Measurements from ENCODE around the gene HSPA1A.
"Not testable (repeated sequence)": the region's sequence is repeated elsewhere in the genome, so short reads cannot be mapped to it uniquely, and the experiment has no call there.

The HSPA1A gene

DNA sequence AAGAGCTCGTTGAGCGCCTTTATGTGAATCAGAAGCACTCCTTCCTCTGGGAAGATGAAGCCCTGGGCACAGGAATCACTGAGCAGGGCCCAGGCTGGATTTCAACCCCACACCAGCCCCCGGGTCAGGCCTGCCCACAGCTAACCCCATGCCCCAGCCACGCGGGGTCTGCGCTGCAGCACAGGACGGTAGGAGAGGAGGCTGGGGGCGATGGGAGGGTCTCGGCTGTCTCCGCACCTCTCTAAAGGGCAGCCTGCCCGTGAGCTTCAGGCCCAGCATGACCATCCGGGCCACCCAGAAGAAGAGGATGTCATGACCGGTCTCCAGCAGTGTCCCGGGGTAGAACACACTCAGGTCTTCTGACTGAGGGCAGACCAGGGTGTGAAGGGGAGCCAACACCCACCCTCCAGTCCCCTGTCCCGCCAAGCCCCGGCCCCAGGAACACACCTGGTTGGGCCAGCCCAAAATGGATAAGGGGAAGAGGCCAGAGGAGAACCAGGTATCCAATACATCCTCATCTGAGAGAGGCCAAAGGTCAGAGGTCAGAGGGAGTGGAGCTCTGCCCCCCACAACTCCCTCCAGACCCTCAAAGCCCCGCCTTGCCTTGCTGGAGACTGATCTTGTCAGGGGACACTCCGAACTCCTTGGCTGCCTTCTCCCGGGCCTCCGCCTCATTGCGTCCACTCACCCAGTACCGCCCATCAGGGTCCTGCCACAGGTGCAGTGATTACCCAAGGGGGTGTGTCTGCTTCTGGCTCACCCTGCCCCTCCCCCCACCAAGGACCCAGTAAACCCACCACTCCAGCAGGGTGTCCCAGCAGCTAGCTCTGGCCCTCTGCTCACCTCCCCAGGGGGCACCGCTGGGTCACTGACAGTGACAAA lies 33.9 kb upstream of the HSPA1A start:
- no peak for DNase-seq

DNA sequence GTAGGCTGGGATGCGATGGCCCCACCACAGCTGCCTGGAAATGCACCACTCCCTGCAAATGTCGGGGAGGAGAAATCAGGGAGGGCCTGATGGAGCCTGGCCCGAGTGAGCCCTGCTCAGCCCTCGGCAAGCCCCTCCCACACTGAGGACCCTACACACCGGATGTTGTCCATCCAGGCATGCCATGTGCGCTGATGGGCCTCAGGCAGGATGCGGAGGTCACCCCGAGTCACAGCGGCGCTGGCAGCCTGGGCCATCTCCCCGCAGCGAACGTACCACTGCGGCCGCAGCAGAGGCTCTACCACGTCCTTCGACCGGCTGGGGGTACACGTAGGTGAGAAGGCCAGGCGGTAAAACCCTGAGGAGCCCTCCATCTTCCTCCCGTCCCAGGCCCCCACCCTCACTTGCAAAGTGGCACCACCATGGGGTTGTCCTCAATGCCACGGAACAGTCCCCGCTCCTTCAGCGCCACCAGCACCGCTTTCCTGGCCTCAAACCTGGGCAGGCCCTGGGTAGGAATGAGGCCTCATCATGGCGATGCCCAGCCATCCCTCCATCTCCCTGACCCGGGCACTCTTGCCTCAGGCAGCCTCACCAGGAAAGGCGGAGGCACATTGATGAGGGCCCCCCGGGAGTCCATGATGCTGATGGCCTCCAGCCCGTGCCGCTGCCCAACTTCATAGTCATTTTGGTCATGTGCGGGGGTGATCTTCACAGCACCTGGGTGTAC lies 33.1 kb upstream of the HSPA1A start:
- no peak for DNase-seq

DNA sequence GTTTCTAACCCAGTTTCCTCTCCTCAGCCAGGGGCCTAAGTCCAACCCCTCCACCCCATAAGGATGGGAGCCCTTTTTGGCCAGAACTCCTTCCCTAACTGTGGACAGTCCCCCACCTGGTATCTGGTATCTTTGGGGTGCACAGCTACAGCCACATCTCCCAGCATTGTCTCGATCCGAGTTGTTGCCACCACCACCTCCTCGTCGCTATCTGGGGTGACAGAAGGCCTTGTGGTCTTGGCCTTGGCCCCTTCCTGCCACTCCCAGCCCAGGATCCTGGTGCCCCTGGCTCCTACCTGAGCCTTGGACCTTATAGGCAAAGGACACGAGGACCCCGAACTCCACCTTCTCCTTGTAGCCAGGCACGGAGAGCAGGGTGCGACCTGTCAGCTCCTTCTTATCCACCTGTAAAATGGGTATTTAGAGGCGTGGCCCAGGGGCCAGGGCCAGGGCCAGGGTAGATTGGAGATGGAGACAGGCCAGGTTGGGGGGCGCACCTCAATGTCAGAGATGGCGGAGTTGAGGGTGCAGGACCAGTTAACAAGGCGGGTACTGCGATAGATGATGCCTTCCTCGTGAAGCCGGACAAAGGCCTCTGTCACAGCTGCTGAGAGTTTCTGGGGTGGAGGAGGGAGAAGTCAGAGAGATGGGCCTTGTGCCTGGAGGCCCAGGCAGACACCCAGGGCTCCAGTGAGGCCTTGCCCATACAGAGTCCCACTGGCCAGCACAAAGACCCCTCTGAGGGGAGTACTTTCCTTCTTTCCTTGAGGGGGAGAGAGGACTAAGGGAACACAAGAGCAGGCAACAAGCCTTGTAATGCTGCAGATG lies 31.0 kb upstream of the HSPA1A start:
- DNase-seq: no peak

- DNase-seq: no peak
These were observed 29.9 kb upstream of the HSPA1A start for GRCh38 chr6:31785475-31785874.

- peak in 1 of 2 donors; percentile 37 for DNase-seq
These were observed 23.8 kb upstream of the HSPA1A start for GRCh38 chr6:31791324-31792089.

DNA sequence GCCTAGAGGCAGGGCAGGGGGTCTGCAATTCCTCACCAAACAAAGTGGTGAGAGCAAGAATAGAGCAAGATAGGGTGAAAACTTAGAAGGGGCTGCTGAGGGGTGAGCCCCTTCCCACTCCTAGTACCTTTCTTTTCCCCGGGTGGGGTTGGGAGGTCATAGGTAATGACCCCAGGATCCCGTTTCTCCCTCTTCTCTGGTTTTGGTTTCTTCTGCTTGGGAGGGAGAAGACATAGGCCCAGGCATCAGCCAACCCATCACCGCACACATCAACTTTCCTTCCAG lies 23.3 kb upstream of the HSPA1A start:
- DNase-seq: no peak

DNA sequence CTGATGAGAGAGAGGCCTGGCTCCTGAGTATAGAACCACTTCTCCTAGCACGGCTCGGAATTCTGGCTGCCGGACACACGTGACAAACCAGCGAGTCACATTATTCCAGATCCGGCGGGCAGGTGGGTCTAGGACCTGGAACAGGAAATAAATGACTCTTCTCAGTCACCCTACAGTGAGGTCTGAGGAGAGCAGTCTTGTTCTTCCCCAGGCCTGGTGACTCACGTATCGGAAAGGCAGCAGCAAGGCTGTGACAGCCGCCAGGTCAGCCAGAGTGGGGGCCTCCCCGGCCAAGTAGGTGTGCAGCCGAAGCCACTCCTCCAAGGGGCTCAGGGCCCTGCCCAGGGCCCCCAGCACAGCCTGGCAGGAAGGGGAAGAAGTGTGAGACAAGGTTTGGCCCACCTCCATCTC lies 22.6 kb upstream of the HSPA1A start:
- no peak for DNase-seq

GRCh38 chr6:31793927-31794245 lies 21.5 kb upstream of the HSPA1A start:
- not testable (repeated sequence) for DNase-seq

DNA sequence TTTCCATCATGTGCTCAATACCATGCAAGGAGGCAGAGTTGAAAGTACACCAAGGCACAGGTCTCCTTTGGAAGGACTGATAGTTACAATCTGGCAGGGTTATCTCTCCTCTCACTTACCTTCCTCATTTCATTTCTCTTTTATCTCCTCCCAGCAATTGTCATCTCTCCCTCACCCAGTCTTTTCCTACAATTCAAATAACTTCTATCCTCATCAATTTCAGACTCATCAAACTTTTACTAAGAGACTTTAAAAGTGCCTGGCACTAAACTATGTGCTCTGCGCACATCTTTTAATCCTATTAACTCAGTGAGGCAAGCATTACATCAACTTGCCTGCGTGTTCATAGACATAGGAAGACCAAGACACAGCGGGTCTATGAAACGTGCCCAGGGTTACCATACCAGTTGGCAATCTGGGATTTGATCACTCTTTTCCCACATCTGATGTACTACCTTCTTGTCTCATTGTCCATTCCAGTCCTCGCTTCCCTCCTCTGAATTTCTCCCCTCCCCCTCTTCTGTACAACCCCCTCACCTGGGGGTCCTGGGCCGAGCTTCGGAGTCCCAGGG lies 21.0 kb upstream of the HSPA1A start:
- DNase-seq: no peak

GRCh38 chr6:31794866-31795615 lies 20.3 kb upstream of the HSPA1A start:
- no peak for DNase-seq

DNA sequence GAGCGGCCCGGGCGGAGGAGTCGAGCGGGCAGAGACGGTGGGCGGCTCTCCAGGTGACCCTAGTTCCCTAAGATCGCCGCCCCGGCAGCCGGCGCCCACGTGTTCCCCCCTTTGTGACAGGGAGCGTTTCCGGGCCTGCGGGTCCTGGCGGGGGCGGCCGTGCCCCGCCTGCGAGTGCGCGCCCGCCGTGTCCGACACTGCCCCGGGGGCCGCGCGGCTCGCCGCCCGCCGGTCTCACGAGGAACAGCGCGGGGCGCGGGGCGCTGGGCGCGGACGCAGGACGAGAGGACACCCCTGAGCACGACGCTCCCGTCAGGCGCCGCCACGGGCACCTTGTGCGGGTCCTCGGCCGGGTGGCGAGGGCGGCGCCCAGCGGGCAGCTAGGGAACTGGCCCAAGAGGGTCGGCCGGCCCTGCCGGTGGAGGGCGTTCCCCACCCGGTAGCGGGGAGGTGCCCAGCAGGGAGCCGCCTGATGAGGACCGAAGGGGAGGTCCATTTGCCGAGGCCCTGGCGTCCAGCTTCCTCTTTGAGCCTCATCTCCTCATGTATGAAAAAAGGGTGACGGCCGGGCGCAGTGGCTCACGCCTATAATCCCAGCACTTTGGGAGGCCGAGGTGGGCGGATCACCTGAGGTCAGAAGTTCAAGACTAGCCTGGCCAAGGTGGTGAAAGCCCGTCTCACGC lies 19.6 kb upstream of the HSPA1A start, which contains the start of gene VARS1:
VARS1 (minus strand) TSS at position 137 of the 683 bp plus-strand sequence. CDS start 535 bp downstream, outside the sequence.
- DNase-seq: peak; percentile 76 to 84

DNA sequence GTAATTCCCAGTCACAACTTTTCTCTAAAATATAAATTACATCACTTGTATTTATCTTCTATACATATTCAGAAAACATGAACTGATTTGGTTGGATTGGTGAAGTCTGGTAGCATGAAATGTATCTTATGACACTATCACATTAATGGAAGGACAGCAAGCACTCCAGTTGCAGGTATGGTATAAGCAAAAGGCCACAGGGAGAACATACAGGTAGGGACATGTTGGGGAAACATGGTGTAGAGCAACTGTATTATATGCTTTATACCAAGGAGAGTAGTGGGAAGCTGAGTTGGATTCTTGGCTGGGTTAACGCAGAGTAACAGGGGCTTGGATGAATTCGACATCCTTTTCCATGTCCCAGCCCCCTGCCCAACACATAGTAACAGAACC lies 18.4 kb upstream of the HSPA1A start:
- no peak for DNase-seq

GRCh38 chr6:31797588-31797987 lies 17.8 kb upstream of the HSPA1A start:
- no peak for DNase-seq

- no peak for DNase-seq
These were observed 15.6 kb upstream of the HSPA1A start for GRCh38 chr6:31799781-31800180.

DNA sequence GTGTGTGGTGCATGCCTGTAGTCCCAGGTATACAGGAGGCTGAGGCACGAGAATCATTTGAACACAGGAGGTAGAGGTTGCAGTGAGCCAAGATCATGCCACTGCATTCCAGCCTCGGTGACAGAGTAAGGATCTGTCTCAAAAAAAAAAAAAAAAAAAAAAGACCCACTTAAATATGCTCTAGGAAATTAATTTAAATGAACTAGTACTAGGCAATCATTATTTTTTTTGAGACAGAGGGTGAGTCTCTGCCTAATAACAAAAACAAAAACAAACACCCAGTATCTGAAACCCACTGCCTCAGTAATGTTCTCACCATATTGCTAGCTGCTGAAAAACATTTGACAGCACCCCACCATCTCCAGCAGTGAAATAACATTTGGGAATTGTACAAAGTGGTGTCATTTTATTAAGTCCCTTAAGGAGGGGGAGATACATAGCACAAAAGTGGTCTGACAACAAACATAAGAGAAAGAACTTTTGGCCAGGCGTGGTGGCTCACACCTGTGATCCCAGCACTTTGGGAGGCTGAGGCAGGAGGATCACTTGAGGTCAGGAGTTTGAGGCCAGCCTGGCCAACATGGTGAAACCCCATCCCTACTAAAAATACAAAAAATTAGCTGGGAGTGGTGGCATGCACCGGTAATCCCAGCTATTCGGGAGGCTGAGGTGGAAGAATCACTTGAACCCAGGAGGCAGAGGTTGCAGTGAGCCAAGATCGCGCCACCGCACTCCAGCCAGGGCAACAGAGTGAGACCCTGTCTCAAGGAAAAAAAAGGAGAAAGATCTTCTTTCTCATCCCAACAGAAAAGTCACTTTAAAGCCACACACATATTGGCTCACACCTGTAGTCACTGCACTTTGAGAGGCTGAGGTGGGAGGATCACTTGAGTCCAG lies 14.1 kb upstream of the HSPA1A start:
- not testable (repeated sequence) for DNase-seq

GRCh38 chr6:31805939-31806469 lies 9.3 kb upstream of the HSPA1A start:
- no peak for DNase-seq

DNA sequence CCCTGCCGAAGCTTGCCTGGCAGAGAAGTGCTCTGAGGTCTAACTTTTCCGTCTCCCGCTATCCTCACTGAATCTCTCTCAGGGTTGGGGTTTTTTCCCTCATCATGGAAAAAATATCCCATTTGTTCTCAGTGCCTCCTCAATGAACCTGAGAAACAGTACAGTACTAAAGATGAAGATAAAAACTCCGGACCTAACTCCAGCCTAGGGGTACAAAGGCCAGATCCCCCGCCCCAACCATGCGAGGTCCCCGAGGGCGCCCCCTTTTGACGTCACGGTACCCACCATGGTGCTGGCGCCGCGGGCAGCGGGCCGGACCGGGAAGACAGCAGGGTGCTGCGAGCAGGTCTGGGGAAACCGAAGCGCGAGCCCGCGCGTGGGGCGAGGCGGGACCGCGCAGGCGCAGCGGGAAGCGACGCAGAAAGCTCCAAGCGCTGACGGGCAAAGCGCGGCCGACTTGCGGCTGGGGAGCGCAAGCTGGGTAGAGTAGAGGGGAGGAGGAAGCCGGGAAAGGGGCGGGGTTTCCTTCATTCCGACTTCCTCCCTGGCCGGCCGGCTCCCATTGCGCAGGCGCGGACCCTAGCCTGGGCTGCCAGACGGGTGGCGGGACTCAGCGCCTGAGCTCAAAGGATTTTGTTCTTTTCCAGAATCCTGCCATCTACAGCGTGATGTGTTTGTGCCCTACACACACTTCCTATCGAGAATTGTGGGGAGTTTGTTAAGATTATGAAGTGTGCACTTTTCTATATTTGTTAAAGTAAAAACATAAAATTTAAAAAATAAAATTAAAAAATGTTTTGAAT lies 8.7 kb upstream of the HSPA1A start, which contains the start of gene LSM2:
LSM2 (minus strand) TSS at position 497 of the 803 bp plus-strand sequence; CDS start at position 288, 209 bp downstream.
- DNase-seq: peak; percentile 96 to 98

DNA sequence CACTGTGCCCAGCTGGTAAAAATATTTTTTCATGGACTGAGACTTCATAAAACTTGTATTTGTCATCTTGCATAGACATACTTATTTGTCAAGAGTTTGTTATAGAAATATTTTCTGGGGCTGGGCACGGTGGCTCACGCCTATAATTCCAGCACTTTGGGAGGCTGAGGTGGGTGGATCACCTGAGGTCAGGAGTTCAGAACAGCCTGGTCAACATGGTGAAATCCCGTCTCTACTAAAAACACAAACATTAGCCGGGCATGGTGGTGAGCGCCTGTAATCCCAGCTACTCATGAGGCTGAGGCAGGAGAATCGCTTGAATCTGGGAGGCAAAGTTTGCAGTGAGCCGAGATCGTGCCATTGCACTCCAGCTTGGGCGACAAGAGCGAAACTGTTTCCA lies 6.7 kb upstream of the HSPA1A start:
- not testable (repeated sequence) for DNase-seq

DNA sequence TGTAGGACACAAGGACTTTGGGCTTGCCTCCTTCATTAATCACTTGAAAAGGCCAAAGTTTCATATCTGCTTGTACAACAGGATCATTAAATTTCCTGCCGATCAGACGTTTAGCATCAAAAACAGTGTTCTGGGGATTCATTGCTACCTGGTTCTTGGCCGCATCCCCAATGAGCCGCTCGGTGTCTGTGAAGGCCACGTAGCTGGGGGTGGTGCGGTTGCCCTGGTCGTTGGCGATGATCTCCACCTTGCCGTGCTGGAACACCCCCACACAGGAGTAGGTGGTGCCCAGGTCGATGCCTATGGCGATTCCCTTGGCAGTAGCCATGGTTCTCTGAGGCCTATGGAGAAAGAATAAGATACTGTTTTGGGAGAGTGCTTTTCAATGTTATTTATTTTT lies 3.7 kb upstream of the HSPA1A start:
- no peak for DNase-seq
